DMS153 treated with DMSO at 0.1 percent for 48 hours (cell line): ENCODE measurements around the gene SPP1.
A peak's percentile ranks its signal among the peaks of the same experiment; 100 is the strongest.
"Not testable (repeated sequence)": the region's sequence is repeated elsewhere in the genome, so short reads cannot be mapped to it uniquely, and the experiment has no call there.

Experiments used
- DNase-seq: peaks from one replicate; lab custom pipeline; 2025; ENCODE audit not compliant: unreplicated experiment; lab: John Stamatoyannopoulos, UW

Gene SPP1

GRCh38 chr4:87985887-87986200, 10.3 kb downstream of the SPP1 start:
- no peak for DNase-seq

GRCh38 chr4:87986508-87986907, 11.0 kb downstream of the SPP1 start:
- no peak for DNase-seq

- DNase-seq: no peak
Measured at GRCh38 chr4:87989765-87990164, 14.3 kb downstream of the SPP1 start.

GRCh38 chr4:87995435-87995834, 19.9 kb downstream of the SPP1 start:
- no peak for DNase-seq

GRCh38 chr4:87999191-87999691, 23.7 kb downstream of the SPP1 start:
- not testable (repeated sequence) for DNase-seq

- DNase-seq: no peak
Measured at GRCh38 chr4:88001871-88002270, 26.4 kb downstream of the SPP1 start.

GRCh38 chr4:88002786-88003185, 27.3 kb downstream of the SPP1 start:
- DNase-seq: peak; percentile 10

- DNase-seq: no peak
Measured at GRCh38 chr4:88003261-88003660, 27.7 kb downstream of the SPP1 start.

GRCh38 chr4:88005076-88005475, 29.6 kb downstream of the SPP1 start:
- DNase-seq: no peak

GRCh38 chr4:88005946-88006345, 30.4 kb downstream of the SPP1 start:
- no peak for DNase-seq

GRCh38 chr4:88006956-88007303, 31.4 kb downstream of the SPP1 start:
- DNase-seq: no peak

- DNase-seq: peak; percentile 35
Measured at GRCh38 chr4:88007304-88008121, 32.0 kb downstream of the SPP1 start, which contains the start of gene PKD2. PKD2 (plus strand) TSS chr4:88007635; CDS start chr4:88007734, 99 bp downstream.

GRCh38 chr4:88008122-88008742, 32.7 kb downstream of the SPP1 start:
- peak; percentile 29 for DNase-seq

GRCh38 chr4:88008743-88009171, 33.2 kb downstream of the SPP1 start:
- DNase-seq: no peak

GRCh38 chr4:88009871-88010270, 34.4 kb downstream of the SPP1 start:
- no peak for DNase-seq

GRCh38 chr4:88010966-88011365, 35.5 kb downstream of the SPP1 start:
- no peak for DNase-seq

- DNase-seq: no peak
Measured at GRCh38 chr4:88012647-88013046, 37.1 kb downstream of the SPP1 start.

GRCh38 chr4:88014386-88014905, 38.9 kb downstream of the SPP1 start:
- DNase-seq: no peak

GRCh38 chr4:88015659-88016295, 40.3 kb downstream of the SPP1 start:
- DNase-seq: no peak

GRCh38 chr4:88017516-88018297, 42.2 kb downstream of the SPP1 start:
- DNase-seq: no peak

- DNase-seq: no peak
Measured at GRCh38 chr4:88018466-88018865, 43.0 kb downstream of the SPP1 start.
